Panc1 (cell line): ENCODE measurements around the gene PSMD7. TPM values are rescaled to one million over a fixed set of nuclear protein-coding genes. Genes with fewer than 3 reads are reported as not detected.
"Not testable (repeated sequence)": the region's sequence is repeated elsewhere in the genome, so short reads cannot be mapped to it uniquely, and the experiment has no call there.

Experiments
- ATAC-seq: fragments of 200-7000 bp; cut with Tn5 transposase; 2 replicates; pipeline ENCODE4 v1.9.1; 2020; ENCODE audit warnings: mild to moderate bottlenecking, moderate library complexity
- BruUV-seq: library from RNA; stranded (reverse); fragments of 400-500 nt; replicated peaks from 2 replicates; lab custom pipeline; 2021; lab: Mats Ljungman, UMichigan
- CTCF ChIA-PET: fragments of 300-600 bp; sonication (Branson Sonifier 250); formaldehyde crosslinking; loops from one replicate; lab custom pipeline; 2022; ENCODE audit warnings: antibody characterized with exemption; lab: Charles Lee
- POLR2A ChIA-PET: fragments of 300-600 bp; sonication (Branson Sonifier 250); formaldehyde crosslinking; loops from one replicate; lab custom pipeline; 2022; ENCODE audit warnings: antibody characterized with exemption; lab: Charles Lee
- DNase-seq: peaks from one replicate; pipeline ENCODE4 v3.0.0-alpha.2; 2010; ENCODE audit warnings: low read depth, low spot score
- H3K27ac ChIP-seq: 2 replicates; pipeline ENCODE4 v1.5.1; 2011; ENCODE audit warnings: mild to moderate bottlenecking, low read length, inconsistent platforms
- H3K27me3 ChIP-seq: fragments of 200-500 bp; sonication (Bioruptor generic); 2 replicates; pipeline ENCODE4 v1.6.0; 2014; ENCODE audit warnings: low read length, inconsistent platforms; ENCODE audit not compliant: control insufficient read depth, insufficient read depth
- H3K36me3 ChIP-seq: fragments of 200-500 bp; sonication (Bioruptor generic); 2 replicates; pipeline ENCODE4 v1.5.1; 2014; ENCODE audit warnings: inconsistent platforms, mild to moderate bottlenecking, low read length, moderate library complexity; ENCODE audit not compliant: control insufficient read depth, insufficient read depth
- H3K4me1 ChIP-seq: 2 replicates; pipeline ENCODE4 v1.5.1; 2011; ENCODE audit warnings: inconsistent platforms, mild to moderate bottlenecking, low read length, moderate library complexity; ENCODE audit not compliant: control insufficient read depth, insufficient read depth
- H3K4me3 ChIP-seq, 2 experiments: 2 replicates each; pipeline ENCODE4 v1.5.1; 2011 to 2012; ENCODE audit warnings: low read depth in 2 of 2, low read length in 2 of 2, mild to moderate bottlenecking in 2 of 2, inconsistent platforms in 1 of 2, moderate library complexity in 1 of 2
- H3K9me3 ChIP-seq: fragments of 200-500 bp; sonication (Bioruptor generic); 2 replicates; pipeline ENCODE4 v1.5.1; 2014; ENCODE audit warnings: low read depth, mild to moderate bottlenecking, inconsistent platforms, low read length, moderate library complexity; ENCODE audit not compliant: control insufficient read depth, insufficient read depth
- in situ Hi-C: cut with HindIII; loops from 2 replicates; pipeline ENCODE4 v1.10.0; 2016; ENCODE audit warnings: low sequenced_read_pairs, low pct_unique_long_range_greater_than_20kb
- intact Hi-C: fragments of 100-400 bp; cut with micrococcal nuclease; formaldehyde crosslinking; loops from one replicate; pipeline ENCODE4 v1.10.0; 2022; ENCODE audit not compliant: unreplicated experiment
- total RNA-seq: library from RNA; stranded (reverse); gene quantifications from one replicate; pipeline ENCODE4 v1.2.1, GENCODE V29; 2021; ENCODE audit not compliant: unreplicated experiment

PSMD7 gene
- total RNA-seq, 1 experiment from 2014 or later = 83.9 TPM

DNA sequence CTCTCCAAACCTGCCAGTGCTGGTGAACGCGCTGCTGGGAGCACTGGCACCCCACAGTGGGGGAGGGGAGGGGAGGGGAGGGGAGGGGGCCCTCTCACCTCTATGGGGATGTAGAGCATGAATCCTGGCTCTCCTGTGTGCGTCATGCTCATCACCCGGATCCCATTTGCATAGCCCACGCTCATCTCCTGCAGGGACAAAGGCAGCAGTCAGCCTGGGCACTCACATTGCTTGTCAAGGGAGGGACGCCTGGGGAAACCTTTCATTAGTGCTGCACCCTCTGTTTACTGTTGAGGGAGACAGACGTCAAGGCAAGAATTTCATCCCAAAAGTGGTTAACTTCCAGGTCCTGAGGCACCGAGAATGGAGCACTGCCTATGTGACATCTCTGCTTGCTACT is 35.9 kb downstream of the PSMD7 start:
- BruUV-seq, in situ Hi-C loops, H3K4me3 ChIP-seq, H3K36me3 ChIP-seq, CTCF ChIA-PET, intact Hi-C loops, H3K9me3 ChIP-seq, H3K27me3 ChIP-seq, POLR2A ChIA-PET, H3K27ac ChIP-seq, ATAC-seq, H3K4me1 ChIP-seq, DNase-seq: not testable (repeated sequence)

DNA sequence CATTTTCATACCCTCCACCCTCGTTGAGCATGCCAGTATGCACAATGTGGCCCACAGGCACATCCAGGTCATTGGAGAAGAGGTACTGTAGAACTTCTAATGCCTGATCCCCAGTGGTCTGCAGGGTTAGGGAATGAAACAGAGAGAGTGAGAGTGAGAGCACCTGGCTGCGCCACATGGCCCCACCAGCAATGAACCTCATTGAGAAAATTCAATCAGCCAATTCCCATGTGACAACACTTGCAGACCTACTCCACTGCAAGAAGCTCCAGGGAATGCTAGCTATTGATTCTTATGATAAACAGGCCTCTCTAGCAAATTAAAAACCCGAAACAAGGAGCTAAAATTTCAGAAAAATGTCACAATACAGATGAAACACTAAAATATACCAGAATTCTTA is 40.9 kb downstream of the PSMD7 start:
- H3K36me3 ChIP-seq, H3K4me1 ChIP-seq, intact Hi-C loops, ATAC-seq, H3K27me3 ChIP-seq, H3K4me3 ChIP-seq, in situ Hi-C loops, DNase-seq, H3K27ac ChIP-seq, CTCF ChIA-PET, POLR2A ChIA-PET, BruUV-seq, H3K9me3 ChIP-seq: not testable (repeated sequence)

DNA sequence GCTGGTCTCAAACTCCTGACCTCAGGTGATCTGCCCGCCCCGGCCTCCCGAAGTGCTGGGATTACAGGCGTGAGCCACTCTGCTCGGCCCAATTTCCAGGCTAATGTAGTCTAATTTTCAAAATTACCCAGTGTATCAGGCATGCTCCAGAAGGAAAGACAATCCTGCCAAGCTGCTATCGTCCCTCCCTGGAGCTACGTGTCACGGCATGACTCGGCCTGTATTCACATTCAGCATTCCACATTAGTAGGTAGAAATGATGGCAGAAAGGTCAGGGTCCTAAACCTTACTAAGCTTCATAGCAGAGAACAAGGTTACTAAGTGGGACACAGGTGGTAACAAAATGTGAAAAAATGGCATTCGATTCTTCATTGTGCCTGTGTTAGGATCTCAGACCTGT is 42.6 kb downstream of the PSMD7 start:
- H3K4me3 ChIP-seq, H3K27ac ChIP-seq, H3K9me3 ChIP-seq, ATAC-seq, DNase-seq, CTCF ChIA-PET, intact Hi-C loops, in situ Hi-C loops, H3K36me3 ChIP-seq, BruUV-seq, H3K27me3 ChIP-seq, POLR2A ChIA-PET, H3K4me1 ChIP-seq: not testable (repeated sequence)

DNA sequence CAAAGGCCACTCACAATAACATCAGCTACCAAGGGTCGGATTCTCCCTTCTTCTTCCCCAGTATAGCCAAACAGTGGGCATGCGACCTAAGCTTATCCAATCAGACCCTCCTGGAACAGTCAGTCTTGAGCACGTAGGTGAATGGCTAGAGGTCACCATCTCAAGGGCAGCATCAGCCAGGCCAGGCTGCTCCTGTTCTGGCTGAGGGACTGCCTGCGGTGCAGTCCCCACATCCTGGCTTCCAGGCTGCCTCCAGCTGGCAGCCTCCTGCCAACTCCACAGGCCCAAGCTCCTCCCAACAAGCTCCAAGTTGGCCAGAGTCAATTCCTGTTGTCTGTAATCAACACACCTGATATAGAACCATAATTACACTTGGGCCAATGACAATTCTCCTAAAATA is 56.4 kb downstream of the PSMD7 start:
- H3K27me3 ChIP-seq, BruUV-seq, POLR2A ChIA-PET, H3K27ac ChIP-seq, intact Hi-C loops, DNase-seq, H3K4me3 ChIP-seq, in situ Hi-C loops, H3K9me3 ChIP-seq, ATAC-seq, H3K4me1 ChIP-seq, CTCF ChIA-PET, H3K36me3 ChIP-seq: not testable (repeated sequence)

Other genes with a start within 250 kb of the PSMD7 start
- gene NPIPB15, start 79.5 kb downstream of the PSMD7 start, total RNA-seq = not detected
- gene CLEC18B, start 124.7 kb downstream of the PSMD7 start, total RNA-seq = not detected